Neural progenitor cell (in vitro differentiated cells): ENCODE results near the gene GYPC. TPM values are rescaled to one million over a fixed set of nuclear protein-coding genes. Genes with fewer than 3 reads are reported as not detected.

Experiments used
- DNase-seq: peaks from one replicate; pipeline ENCODE4 v3.0.0-alpha.2; 2016; ENCODE audit warnings: low spot score
- H2AFZ ChIP-seq: fragments of 200-600 bp; sonication (generic); replicated peaks from 2 replicates; pipeline ENCODE4 v1.6.1; 2016; ENCODE audit warnings: antibody characterized with exemption
- H3F3A ChIP-seq: fragments of 200-600 bp; sonication (generic); 2 replicates; pipeline ENCODE4 v1.6.1; 2016; ENCODE audit warnings: antibody characterized with exemption, low read depth
- H3K27ac ChIP-seq: fragments of 200-600 bp; sonication (generic); 2 replicates; pipeline ENCODE4 v1.5.1; 2016; ENCODE audit warnings: mild to moderate bottlenecking
- H3K27me3 ChIP-seq: fragments of 200-600 bp; sonication (generic); 2 replicates; pipeline ENCODE4 v1.6.1; 2016; ENCODE audit warnings: mild to moderate bottlenecking, moderate library complexity
- H3K36me3 ChIP-seq: fragments of 200-600 bp; sonication (generic); 2 replicates; pipeline ENCODE4 v1.5.1; 2016
- H3K4me1 ChIP-seq: fragments of 200-600 bp; sonication (generic); 2 replicates; pipeline ENCODE4 v1.6.1; 2016; ENCODE audit warnings: mixed run types
- H3K4me2 ChIP-seq: fragments of 200-600 bp; sonication (generic); 2 replicates; pipeline ENCODE4 v1.6.1; 2016
- H3K4me3 ChIP-seq: fragments of 200-600 bp; sonication (generic); 2 replicates; pipeline ENCODE4 v1.5.1; 2016
- H3K79me2 ChIP-seq: fragments of 200-600 bp; sonication (generic); 2 replicates; pipeline ENCODE4 v1.6.1; 2016; ENCODE audit warnings: low read depth
- H3K9ac ChIP-seq: fragments of 200-600 bp; sonication (generic); 2 replicates; pipeline ENCODE4 v1.6.1; 2016
- H3K9me3 ChIP-seq: fragments of 200-600 bp; sonication (generic); 2 replicates; pipeline ENCODE4 v1.5.1; 2016; ENCODE audit warnings: low read depth
- H4K20me1 ChIP-seq: fragments of 200-600 bp; sonication (generic); 2 replicates; pipeline ENCODE4 v1.6.1; 2016; ENCODE audit warnings: low read depth
- H3K27ac Mint-ChIP-seq: 3 replicates; pipeline ENCODE4 v1.8.0; 2021; ENCODE audit warnings: mixed read lengths
- H3K27me3 Mint-ChIP-seq: 2 replicates; pipeline ENCODE4 v1.8.0; 2022; ENCODE audit warnings: low read depth, mild to moderate bottlenecking, inconsistent platforms, moderate library complexity, mixed read lengths; ENCODE audit not compliant: insufficient read depth
- H3K36me3 Mint-ChIP-seq: 3 replicates; pipeline ENCODE4 v1.8.0; 2021; ENCODE audit warnings: mixed read lengths
- H3K4me1 Mint-ChIP-seq: 3 replicates; pipeline ENCODE4 v1.8.0; 2021; ENCODE audit warnings: mixed read lengths
- H3K4me3 Mint-ChIP-seq: 3 replicates; pipeline ENCODE4 v1.8.0; 2021; ENCODE audit warnings: mild to moderate bottlenecking, moderate library complexity, mixed read lengths
- H3K9me3 Mint-ChIP-seq: 3 replicates; pipeline ENCODE4 v1.8.0; 2020; ENCODE audit warnings: mixed read lengths
- EZH2 ChIP-seq: fragments of 200-600 bp; sonication (generic); IDR thresholded peaks from 2 replicates; pipeline ENCODE4 v1.6.1; 2017; ENCODE audit warnings: antibody characterized with exemption, mild to moderate bottlenecking, moderate library complexity
- EZH2phosphoT487 ChIP-seq: fragments of 200-600 bp; sonication (generic); IDR thresholded peaks from 2 replicates; pipeline ENCODE4 v1.6.1; 2017; ENCODE audit warnings: antibody characterized with exemption
- total RNA-seq: library from RNA; depleted of rRNA; stranded (reverse); fragments of >200 nt; gene quantifications from 2 replicates; pipeline ENCODE4 v1.2.3, GENCODE V29; 2015; ENCODE audit warnings: low replicate concordance
- TF ChIP-seq, protein P1 (sequence below): fragments of 200-600 bp; sonication (generic); IDR thresholded peaks from 2 replicates; pipeline ENCODE4 v1.5.1; 2017; ENCODE audit warnings: antibody characterized with exemption, mild to moderate bottlenecking

Gene GYPC
- 3.4 and 9.1 TPM in 2 replicates for total RNA-seq

- peak within 1 kb of the TSS; percentile 86 for H3K4me2 ChIP-seq
- H2AFZ ChIP-seq: peak within 1 kb of the TSS; percentile 93
- peaks cover 20% of the 10 kb centered on the region for H3F3A ChIP-seq
- no peaks in the 10 kb centered on the region for H3K79me2 ChIP-seq
- peaks cover 34% of the 10 kb centered on the region for H3K4me1 ChIP-seq
- Mint-ChIP-seq H3K9me3 (peaks cover 4% of the 10 kb centered on the region), H3K36me3 (peaks cover 2% of the 10 kb centered on the region), H3K4me1 (peaks cover 42% of the 10 kb centered on the region), H3K27ac (peak within 1 kb of the TSS; percentile 100), H3K27me3 (peaks cover 8% of the 10 kb centered on the region), H3K4me3 (peak within 1 kb of the TSS; percentile 94)
- H3K27ac ChIP-seq: no peak within 1 kb of the TSS
- H4K20me1 ChIP-seq: no peaks in the 10 kb centered on the region
- peak within 1 kb of the TSS; percentile 51 for H3K4me3 ChIP-seq
- peak; percentile 72 for DNase-seq
- peaks cover 19% of the 10 kb centered on the region for H3K27me3 ChIP-seq
- H3K9ac ChIP-seq: no peak within 1 kb of the TSS
- TF ChIP-seq, protein P1, sequence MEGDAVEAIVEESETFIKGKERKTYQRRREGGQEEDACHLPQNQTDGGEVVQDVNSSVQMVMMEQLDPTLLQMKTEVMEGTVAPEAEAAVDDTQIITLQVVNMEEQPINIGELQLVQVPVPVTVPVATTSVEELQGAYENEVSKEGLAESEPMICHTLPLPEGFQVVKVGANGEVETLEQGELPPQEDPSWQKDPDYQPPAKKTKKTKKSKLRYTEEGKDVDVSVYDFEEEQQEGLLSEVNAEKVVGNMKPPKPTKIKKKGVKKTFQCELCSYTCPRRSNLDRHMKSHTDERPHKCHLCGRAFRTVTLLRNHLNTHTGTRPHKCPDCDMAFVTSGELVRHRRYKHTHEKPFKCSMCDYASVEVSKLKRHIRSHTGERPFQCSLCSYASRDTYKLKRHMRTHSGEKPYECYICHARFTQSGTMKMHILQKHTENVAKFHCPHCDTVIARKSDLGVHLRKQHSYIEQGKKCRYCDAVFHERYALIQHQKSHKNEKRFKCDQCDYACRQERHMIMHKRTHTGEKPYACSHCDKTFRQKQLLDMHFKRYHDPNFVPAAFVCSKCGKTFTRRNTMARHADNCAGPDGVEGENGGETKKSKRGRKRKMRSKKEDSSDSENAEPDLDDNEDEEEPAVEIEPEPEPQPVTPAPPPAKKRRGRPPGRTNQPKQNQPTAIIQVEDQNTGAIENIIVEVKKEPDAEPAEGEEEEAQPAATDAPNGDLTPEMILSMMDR: no peak
- TF ChIP-seq EZH2 (no peak), EZH2phosphoT487 (no peak)
- no peaks in the 10 kb centered on the region for H3K9me3 ChIP-seq
- no peaks in the 10 kb centered on the region for H3K36me3 ChIP-seq
Observed at GRCh38 chr2:126655500-126656430, at the start of gene GYPC. GYPC (plus strand) TSS chr2:126656158; CDS start chr2:126656264, 106 bp downstream.

- Histone ChIP-seq H3K36me3 (no peaks in the 10 kb centered on the region), H2AFZ (no peak overlapping the region), H3F3A (no peaks in the 10 kb centered on the region), H4K20me1 (no peaks in the 10 kb centered on the region), H3K79me2 (no peaks in the 10 kb centered on the region), H3K9ac (no peak overlapping the region), H3K4me2 (no peak overlapping the region), H3K27ac (no peak overlapping the region), H3K4me1 (no peaks in the 10 kb centered on the region), H3K9me3 (no peaks in the 10 kb centered on the region), H3K27me3 (no peaks in the 10 kb centered on the region), H3K4me3 (no peak overlapping the region)
- H3K36me3 Mint-ChIP-seq: no peaks in the 10 kb centered on the region
- peaks cover 4% of the 10 kb centered on the region for H3K4me1 Mint-ChIP-seq
- no peak for DNase-seq
- peaks cover 5% of the 10 kb centered on the region for H3K27me3 Mint-ChIP-seq
- no peak overlapping the region for H3K27ac Mint-ChIP-seq
- TF ChIP-seq EZH2phosphoT487 (no peak), EZH2 (no peak)
- TF ChIP-seq, protein P1: no peak
- H3K4me3 Mint-ChIP-seq: no peak overlapping the region
- H3K9me3 Mint-ChIP-seq: no peaks in the 10 kb centered on the region
Observed at GRCh38 chr2:126614524-126615227, 41.3 kb upstream of the GYPC start.

DNA sequence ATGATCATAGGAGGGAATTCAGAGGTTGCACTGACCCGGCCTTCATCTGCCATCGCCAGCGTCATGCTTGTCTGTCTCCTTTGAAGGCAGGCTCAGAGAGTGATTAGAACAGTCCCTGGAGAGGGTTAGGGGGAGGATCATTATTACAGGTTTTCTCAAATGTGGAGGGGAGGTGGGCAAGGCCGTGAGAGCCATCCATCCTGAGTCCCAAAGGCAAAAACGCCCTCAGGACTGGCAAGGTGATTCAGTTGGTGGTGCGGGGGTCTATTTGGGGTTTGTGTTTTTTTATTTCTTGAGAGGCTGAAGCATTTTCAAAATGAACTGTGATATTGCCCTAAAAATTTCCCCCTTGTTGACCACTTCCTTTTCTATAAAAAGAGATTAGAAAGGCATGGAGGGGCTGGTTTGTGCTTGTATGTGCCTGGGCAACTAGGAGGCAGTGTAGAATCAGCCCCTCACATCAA lies 39.3 kb upstream of the GYPC start:
- Mint-ChIP-seq H3K27ac (no peak overlapping the region), H3K4me1 (peaks cover 4% of the 10 kb centered on the region), H3K4me3 (no peak overlapping the region), H3K27me3 (peaks cover 5% of the 10 kb centered on the region), H3K36me3 (no peaks in the 10 kb centered on the region), H3K9me3 (peaks cover 3% of the 10 kb centered on the region)
- TF ChIP-seq, protein P1: no peak
- TF ChIP-seq EZH2 (no peak), EZH2phosphoT487 (no peak)
- H3K4me2 ChIP-seq: no peak overlapping the region
- H2AFZ ChIP-seq: no peak overlapping the region
- no peaks in the 10 kb centered on the region for H3K79me2 ChIP-seq
- H3K9ac ChIP-seq: no peak overlapping the region
- H3K4me1 ChIP-seq: no peaks in the 10 kb centered on the region
- no peaks in the 10 kb centered on the region for H3F3A ChIP-seq
- no peak overlapping the region for H3K4me3 ChIP-seq
- DNase-seq: no peak
- no peaks in the 10 kb centered on the region for H4K20me1 ChIP-seq
- no peaks in the 10 kb centered on the region for H3K36me3 ChIP-seq
- H3K27me3 ChIP-seq: no peaks in the 10 kb centered on the region
- no peak overlapping the region for H3K27ac ChIP-seq
- H3K9me3 ChIP-seq: no peaks in the 10 kb centered on the region
